ENCODE data around the gene PXMP2.

The PXMP2 gene

GRCh38 chr12:132660052-132660451, 27.3 kb upstream of the PXMP2 start:
- Histone ChIP-seq H3K9ac (ENCODE audit: low read length) (no peak overlapping the region), H4K20me1 (ENCODE audit: insufficient read depth, low read length) (no peaks in the 10 kb centered on the region), H3K36me3 (replicated peaks; ENCODE audit: low read depth, low read length) (peaks cover 78% of the 10 kb centered on the region), H3K4me1 (ENCODE audit: low read length) (no peaks in the 10 kb centered on the region), H3K9me3 (ENCODE audit: insufficient read depth, low read length) (no peaks in the 10 kb centered on the region), H3K4me2 (ENCODE audit: low read length) (no peak overlapping the region), H3K79me2 (ENCODE audit: low read length) (no peaks in the 10 kb centered on the region), H3K27ac (ENCODE audit: low read length) (no peak overlapping the region), H3K27me3 (ENCODE audit: low read depth, low read length) (no peaks in the 10 kb centered on the region), H3K4me3 (ENCODE audit: low read length) (no peak overlapping the region), H2AFZ (ENCODE audit: low read depth, low read length) (no peak overlapping the region)
- no peak for TF ChIP-seq EZH2phosphoT487 (IDR thresholded peaks at IDR 0.05; ENCODE audit: low read depth)
- TF ChIP-seq CTCF (IDR thresholded peaks at IDR 0.05; ENCODE audit: low read depth, low read length), result no peak

GRCh38 chr12:132660996-132661395, 26.4 kb upstream of the PXMP2 start:
- Histone ChIP-seq H3K27me3 (ENCODE audit: low read depth, low read length) (no peaks in the 10 kb centered on the region), H3K9me3 (ENCODE audit: insufficient read depth, low read length) (no peaks in the 10 kb centered on the region), H3K4me2 (ENCODE audit: low read length) (no peak overlapping the region), H3K36me3 (replicated peaks; ENCODE audit: low read depth, low read length) (peaks cover 83% of the 10 kb centered on the region), H2AFZ (ENCODE audit: low read depth, low read length) (no peak overlapping the region), H3K9ac (ENCODE audit: low read length) (no peak overlapping the region), H3K79me2 (ENCODE audit: low read length) (no peaks in the 10 kb centered on the region), H3K4me3 (ENCODE audit: low read length) (no peak overlapping the region), H3K4me1 (ENCODE audit: low read length) (no peaks in the 10 kb centered on the region), H4K20me1 (ENCODE audit: insufficient read depth, low read length) (no peaks in the 10 kb centered on the region; the same call in 1 of the 2 replicates), H3K27ac (ENCODE audit: low read length) (no peak overlapping the region)
- TF ChIP-seq CTCF (IDR thresholded peaks at IDR 0.05; ENCODE audit: low read depth, low read length) (no peak), EZH2phosphoT487 (IDR thresholded peaks at IDR 0.05; ENCODE audit: low read depth) (no peak)

GRCh38 chr12:132661972-132662371, 25.4 kb upstream of the PXMP2 start:
- Histone ChIP-seq H3K4me2 (ENCODE audit: low read length) (no peak overlapping the region), H3K27me3 (ENCODE audit: low read depth, low read length) (no peaks in the 10 kb centered on the region), H3K79me2 (ENCODE audit: low read length) (no peaks in the 10 kb centered on the region), H2AFZ (ENCODE audit: low read depth, low read length) (no peak overlapping the region), H3K4me3 (ENCODE audit: low read length) (no peak overlapping the region), H3K27ac (ENCODE audit: low read length) (no peak overlapping the region), H4K20me1 (ENCODE audit: insufficient read depth, low read length) (no peaks in the 10 kb centered on the region; the same call in 1 of the 2 replicates), H3K4me1 (ENCODE audit: low read length) (no peaks in the 10 kb centered on the region), H3K9ac (ENCODE audit: low read length) (no peak overlapping the region), H3K36me3 (replicated peaks; ENCODE audit: low read depth, low read length) (peaks cover 85% of the 10 kb centered on the region), H3K9me3 (ENCODE audit: insufficient read depth, low read length) (no peaks in the 10 kb centered on the region)
- TF ChIP-seq EZH2phosphoT487 (IDR thresholded peaks at IDR 0.05; ENCODE audit: low read depth), result no peak
- no peak for TF ChIP-seq CTCF (IDR thresholded peaks at IDR 0.05; ENCODE audit: low read depth, low read length)

- H3K27ac ChIP-seq (ENCODE audit: low read length), result no peak overlapping the region
- TF ChIP-seq CTCF (IDR thresholded peaks at IDR 0.05; ENCODE audit: low read depth, low read length) (no peak), EZH2phosphoT487 (IDR thresholded peaks at IDR 0.05; ENCODE audit: low read depth) (no peak)
- no peak overlapping the region for H3K4me2 ChIP-seq (ENCODE audit: low read length)
- no peak overlapping the region for H3K4me3 ChIP-seq (ENCODE audit: low read length)
- H4K20me1 ChIP-seq (ENCODE audit: insufficient read depth, low read length), result no peaks in the 10 kb centered on the region; the same call in 1 of the 2 replicates
- no peaks in the 10 kb centered on the region for H3K79me2 ChIP-seq (ENCODE audit: low read length)
- H2AFZ ChIP-seq (ENCODE audit: low read depth, low read length), result no peak overlapping the region
- H3K4me1 ChIP-seq (ENCODE audit: low read length), result no peaks in the 10 kb centered on the region
- H3K27me3 ChIP-seq (ENCODE audit: low read depth, low read length), result no peaks in the 10 kb centered on the region
- no peak overlapping the region for H3K9ac ChIP-seq (ENCODE audit: low read length)
- H3K9me3 ChIP-seq (ENCODE audit: insufficient read depth, low read length), result no peaks in the 10 kb centered on the region
- peaks cover 80% of the 10 kb centered on the region for H3K36me3 ChIP-seq (replicated peaks; ENCODE audit: low read depth, low read length)
Measured at GRCh38 chr12:132662901-132663755, 24.3 kb upstream of the PXMP2 start.
